Measurements from ENCODE around the gene TNFRSF4. TPM values are rescaled to one million over a fixed set of nuclear protein-coding genes. Genes with fewer than 3 reads are reported as not detected.

TNFRSF4 gene
- total and polyA plus RNA-seq, 9 donors = 1.5 to 3.3 (median 2.1) TPM

DNA sequence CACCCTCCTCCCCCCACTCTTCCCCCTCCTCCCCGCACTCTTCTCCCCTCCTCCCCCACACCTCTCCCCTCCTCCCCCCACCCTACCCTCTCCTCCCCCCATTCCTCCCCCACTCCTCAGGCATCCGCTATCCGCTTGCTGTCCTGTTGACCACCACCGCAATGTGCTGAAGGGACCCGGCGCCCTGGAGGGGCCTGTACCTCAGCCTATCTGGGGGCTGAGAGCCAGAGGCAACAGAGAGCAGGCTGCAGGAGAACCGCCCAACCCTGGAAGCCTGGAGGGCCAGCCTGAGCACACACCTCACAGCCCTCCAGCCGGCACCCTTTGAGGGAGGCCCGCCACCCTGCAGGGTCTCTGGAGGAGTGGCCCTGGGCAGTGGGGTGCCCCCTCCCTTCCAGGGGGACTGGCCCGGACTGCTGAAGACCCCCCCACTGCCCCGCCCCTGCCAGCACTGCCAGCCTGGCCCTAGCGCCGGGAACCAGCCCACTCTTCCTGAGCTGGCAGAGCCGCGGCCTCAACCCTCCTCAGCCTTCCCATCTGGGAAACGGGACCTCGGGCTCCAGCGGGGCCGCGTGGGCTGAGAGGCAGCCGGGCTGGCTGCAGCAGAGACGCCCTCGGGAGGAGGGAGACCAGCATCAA, 31.3 kb upstream of the TNFRSF4 start:
- no peak for DNase-seq
- peaks cover 42% of the 10 kb centered on the region for H3K27me3 ChIP-seq (ENCODE audit: control insufficient read depth, insufficient read depth, low read length)
- no peak overlapping the region for H3K27ac ChIP-seq (ENCODE audit: low read length)
- no peaks in the 10 kb centered on the region for H3K9me3 ChIP-seq (replicated peaks; ENCODE audit: control insufficient read depth, low read depth, low read length)
- H3K36me3 ChIP-seq (ENCODE audit: control insufficient read depth, insufficient read depth, low read length) = no peaks in the 10 kb centered on the region
- peaks cover 20% of the 10 kb centered on the region for H3K4me1 ChIP-seq (ENCODE audit: control insufficient read depth, insufficient read depth, low read length)
- WGBS (ENCODE audit: insufficient coverage) = 45% methylated on average over 14 of the region's 23 CpGs
- no peak overlapping the region for H3K4me3 ChIP-seq (ENCODE audit: low read length)

- Histone ChIP-seq H3K4me1 (ENCODE audit: control insufficient read depth, insufficient read depth, low read length) (peaks cover 28% of the 10 kb centered on the region), H3K4me3 (ENCODE audit: low read length) (no peak overlapping the region), H3K27me3 (ENCODE audit: control insufficient read depth, insufficient read depth, low read length) (peaks cover 52% of the 10 kb centered on the region), H3K9me3 (replicated peaks; ENCODE audit: control insufficient read depth, low read depth, low read length) (no peaks in the 10 kb centered on the region), H3K27ac (ENCODE audit: low read length) (no peak overlapping the region), H3K36me3 (ENCODE audit: control insufficient read depth, insufficient read depth, low read length) (no peaks in the 10 kb centered on the region)
- no peak for DNase-seq
- WGBS (ENCODE audit: insufficient coverage) = 41% methylated on average over 27 of the region's 30 CpGs
Measured at GRCh38 chr1:1244192-1244811, 30.3 kb upstream of the TNFRSF4 start.

- 38% methylated on average over 18 of the region's 23 CpGs for WGBS (ENCODE audit: insufficient coverage)
- Histone ChIP-seq H3K27me3 (ENCODE audit: control insufficient read depth, insufficient read depth, low read length) (peaks cover 57% of the 10 kb centered on the region), H3K27ac (ENCODE audit: low read length) (no peak overlapping the region), H3K36me3 (ENCODE audit: control insufficient read depth, insufficient read depth, low read length) (no peaks in the 10 kb centered on the region), H3K4me3 (ENCODE audit: low read length) (no peak overlapping the region), H3K9me3 (replicated peaks; ENCODE audit: control insufficient read depth, low read depth, low read length) (no peaks in the 10 kb centered on the region), H3K4me1 (ENCODE audit: control insufficient read depth, insufficient read depth, low read length) (peaks cover 33% of the 10 kb centered on the region)
- DNase-seq = no peak
Measured at GRCh38 chr1:1243807-1244191, 29.8 kb upstream of the TNFRSF4 start.

DNA sequence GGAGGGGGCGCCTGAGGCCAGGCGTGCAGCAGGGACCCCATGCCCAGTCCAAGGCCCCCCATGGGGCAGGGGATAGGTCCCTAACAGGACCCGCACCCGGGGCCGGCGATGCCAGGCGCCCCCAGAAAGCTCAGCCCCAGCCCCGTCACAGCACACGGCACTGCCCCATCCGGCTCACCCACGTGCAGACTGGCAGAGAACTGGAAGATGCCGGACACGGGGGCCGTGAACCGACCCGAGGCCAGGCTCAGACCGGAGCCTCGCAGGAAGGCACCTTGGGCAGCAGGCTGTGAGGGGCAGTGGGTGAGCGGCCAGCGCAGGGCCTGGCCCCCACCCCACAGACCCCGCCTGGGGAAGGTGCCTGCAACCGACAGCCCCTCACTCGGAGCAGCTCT, 29.3 kb upstream of the TNFRSF4 start:
- no peaks in the 10 kb centered on the region for H3K9me3 ChIP-seq (replicated peaks; ENCODE audit: control insufficient read depth, low read depth, low read length)
- H3K27ac ChIP-seq (ENCODE audit: low read length) = no peak overlapping the region
- no peak for DNase-seq
- 88% methylated on average over 18 of the region's 23 CpGs for WGBS (ENCODE audit: insufficient coverage)
- H3K4me1 ChIP-seq (ENCODE audit: control insufficient read depth, insufficient read depth, low read length) = peaks cover 38% of the 10 kb centered on the region
- H3K27me3 ChIP-seq (ENCODE audit: control insufficient read depth, insufficient read depth, low read length) = peaks cover 63% of the 10 kb centered on the region
- no peaks in the 10 kb centered on the region for H3K36me3 ChIP-seq (ENCODE audit: control insufficient read depth, insufficient read depth, low read length)
- H3K4me3 ChIP-seq (ENCODE audit: low read length) = no peak overlapping the region

DNA sequence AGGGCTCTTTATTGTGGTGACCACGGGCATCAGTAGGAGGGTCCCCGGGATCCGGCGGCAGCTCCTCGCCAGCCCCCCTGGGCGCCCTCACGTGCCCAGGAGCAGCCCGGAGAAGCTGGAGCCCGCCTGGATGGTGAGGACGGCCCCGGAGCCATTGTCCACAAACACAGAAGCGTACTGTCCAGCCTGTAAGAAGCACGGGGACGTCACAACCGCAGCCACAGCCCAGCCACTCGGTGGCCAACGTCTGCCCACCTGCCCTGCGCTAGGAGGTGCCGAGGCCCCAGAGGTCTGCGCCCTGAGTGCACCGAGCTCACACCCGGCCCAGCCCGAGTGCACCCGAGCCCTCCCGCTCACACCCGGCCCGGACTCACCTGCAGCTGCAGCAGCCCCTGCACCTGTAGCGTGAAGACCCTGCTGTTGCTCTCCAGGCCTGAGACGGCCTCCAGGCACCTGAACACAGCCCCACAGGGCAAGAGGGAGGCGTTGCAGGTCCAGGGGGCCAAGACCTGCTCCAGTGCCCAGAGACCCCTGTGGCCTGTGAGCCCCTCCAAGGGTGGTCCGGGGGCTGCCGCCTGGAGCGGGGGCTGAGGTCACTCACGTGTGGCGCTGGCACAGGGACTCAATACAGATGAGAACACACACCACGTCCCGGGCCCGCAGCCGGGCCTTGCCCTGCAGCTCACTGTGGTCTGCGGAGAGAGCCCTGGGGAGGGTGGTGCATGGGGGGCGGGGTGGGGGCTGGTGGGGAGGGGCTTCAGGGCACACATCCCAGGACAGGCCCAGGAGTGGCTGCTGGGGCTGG, 28.7 kb upstream of the TNFRSF4 start:
- Histone ChIP-seq H3K9me3 (replicated peaks; ENCODE audit: control insufficient read depth, low read depth, low read length) (no peaks in the 10 kb centered on the region), H3K27ac (ENCODE audit: low read length) (no peak overlapping the region), H3K4me3 (ENCODE audit: low read length) (no peak overlapping the region), H3K4me1 (ENCODE audit: control insufficient read depth, insufficient read depth, low read length) (peaks cover 44% of the 10 kb centered on the region), H3K27me3 (ENCODE audit: control insufficient read depth, insufficient read depth, low read length) (peaks cover 64% of the 10 kb centered on the region), H3K36me3 (ENCODE audit: control insufficient read depth, insufficient read depth, low read length) (no peaks in the 10 kb centered on the region)
- 82% methylated on average over 35 of the region's 41 CpGs for WGBS (ENCODE audit: insufficient coverage)
- DNase-seq = no peak

GRCh38 chr1:1241588-1242219, 27.8 kb upstream of the TNFRSF4 start:
- 82% methylated on average over 22 of the region's 26 CpGs for WGBS (ENCODE audit: insufficient coverage)
- Histone ChIP-seq H3K4me3 (ENCODE audit: low read length) (no peak overlapping the region), H3K4me1 (ENCODE audit: control insufficient read depth, insufficient read depth, low read length) (peaks cover 48% of the 10 kb centered on the region), H3K27ac (ENCODE audit: low read length) (no peak overlapping the region), H3K27me3 (ENCODE audit: control insufficient read depth, insufficient read depth, low read length) (peaks cover 59% of the 10 kb centered on the region), H3K9me3 (replicated peaks; ENCODE audit: control insufficient read depth, low read depth, low read length) (no peaks in the 10 kb centered on the region), H3K36me3 (ENCODE audit: control insufficient read depth, insufficient read depth, low read length) (no peaks in the 10 kb centered on the region)
- DNase-seq = no peak

- no peak for DNase-seq
- 63% methylated on average over 20 of the region's 23 CpGs for WGBS (ENCODE audit: insufficient coverage)
- H3K4me1 ChIP-seq (ENCODE audit: control insufficient read depth, insufficient read depth, low read length) = peaks cover 51% of the 10 kb centered on the region
- H3K4me3 ChIP-seq (ENCODE audit: low read length) = no peak overlapping the region
- H3K36me3 ChIP-seq (ENCODE audit: control insufficient read depth, insufficient read depth, low read length) = no peaks in the 10 kb centered on the region
- H3K9me3 ChIP-seq (replicated peaks; ENCODE audit: control insufficient read depth, low read depth, low read length) = no peaks in the 10 kb centered on the region
- peaks cover 55% of the 10 kb centered on the region for H3K27me3 ChIP-seq (ENCODE audit: control insufficient read depth, insufficient read depth, low read length)
- no peak overlapping the region for H3K27ac ChIP-seq (ENCODE audit: low read length)
Measured at GRCh38 chr1:1240822-1241587, 27.1 kb upstream of the TNFRSF4 start.

DNA sequence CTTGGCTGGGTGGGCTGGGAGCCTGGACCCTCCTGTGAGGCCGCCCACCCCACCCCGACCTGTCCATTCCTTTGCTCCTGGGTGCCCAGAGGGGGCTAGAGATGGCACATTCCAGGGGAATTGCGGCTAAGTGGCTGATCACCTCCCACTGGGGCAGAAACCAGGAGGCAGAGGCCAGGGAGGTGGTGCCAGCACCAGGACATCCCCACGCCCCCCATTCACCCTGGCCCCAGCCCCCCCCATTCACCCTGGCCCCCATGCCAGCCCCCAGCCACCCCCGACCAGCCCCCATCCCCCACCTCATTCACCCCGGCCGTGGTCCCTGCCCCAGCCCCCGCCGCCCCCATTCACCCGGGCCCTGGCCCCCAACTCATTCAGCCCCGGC, 26.4 kb upstream of the TNFRSF4 start:
- Histone ChIP-seq H3K27ac (ENCODE audit: low read length) (no peak overlapping the region), H3K4me3 (ENCODE audit: low read length) (no peak overlapping the region), H3K27me3 (ENCODE audit: control insufficient read depth, insufficient read depth, low read length) (peaks cover 49% of the 10 kb centered on the region), H3K36me3 (ENCODE audit: control insufficient read depth, insufficient read depth, low read length) (peaks cover under 1% of the 10 kb centered on the region), H3K4me1 (ENCODE audit: control insufficient read depth, insufficient read depth, low read length) (peaks cover 51% of the 10 kb centered on the region), H3K9me3 (replicated peaks; ENCODE audit: control insufficient read depth, low read depth, low read length) (no peaks in the 10 kb centered on the region)
- DNase-seq = no peak
- WGBS (ENCODE audit: insufficient coverage) = no CpG with 5 or more reads among the region's 11 CpGs

DNA sequence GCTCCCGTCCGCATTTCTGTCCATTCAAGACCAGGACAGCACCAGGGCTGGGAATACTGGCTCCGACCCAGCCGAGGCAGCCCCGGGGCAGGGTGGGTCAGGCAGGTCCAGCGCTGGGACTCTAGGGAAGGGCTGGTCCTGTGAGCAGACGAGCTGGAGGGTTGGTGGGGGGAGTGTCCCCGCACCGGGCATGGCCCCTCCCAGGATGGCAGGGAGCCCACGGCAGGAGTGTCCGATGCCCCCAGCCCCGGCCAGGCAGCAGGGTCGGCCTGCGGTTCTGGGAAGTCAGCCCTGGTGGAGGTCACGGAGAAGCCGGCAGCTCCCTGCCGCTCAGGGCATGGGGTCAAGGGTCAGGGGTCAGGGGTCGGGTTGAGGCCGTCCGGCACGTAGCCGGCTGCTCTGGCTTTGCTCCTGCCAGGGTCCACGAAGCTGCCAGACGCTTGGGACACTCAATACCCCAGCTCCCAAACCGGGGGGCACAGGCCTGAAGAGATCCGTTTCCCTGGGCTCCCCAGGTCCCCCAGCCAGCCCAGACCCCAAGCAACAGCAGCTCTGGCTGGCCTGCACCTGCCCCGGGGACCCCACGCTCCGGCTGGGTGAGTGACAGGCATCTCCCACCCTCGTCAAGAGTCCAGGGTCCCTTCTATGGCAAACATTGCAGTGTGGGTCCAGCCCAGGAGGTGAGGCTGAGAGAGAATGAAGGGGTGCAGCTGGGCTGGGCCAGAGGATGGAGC, 25.8 kb upstream of the TNFRSF4 start:
- Histone ChIP-seq H3K4me1 (ENCODE audit: control insufficient read depth, insufficient read depth, low read length) (peaks cover 55% of the 10 kb centered on the region), H3K9me3 (replicated peaks; ENCODE audit: control insufficient read depth, low read depth, low read length) (no peaks in the 10 kb centered on the region), H3K4me3 (ENCODE audit: low read length) (no peak overlapping the region), H3K36me3 (ENCODE audit: control insufficient read depth, insufficient read depth, low read length) (peaks cover 6% of the 10 kb centered on the region), H3K27me3 (ENCODE audit: control insufficient read depth, insufficient read depth, low read length) (peaks cover 47% of the 10 kb centered on the region), H3K27ac (ENCODE audit: low read length) (no peak overlapping the region)
- WGBS (ENCODE audit: insufficient coverage) = 31% methylated on average over 24 of the region's 30 CpGs
- DNase-seq = no peak
